ENCODE results near the gene COL27A1.
"Not testable (repeated sequence)": the region's sequence is repeated elsewhere in the genome, so short reads cannot be mapped to it uniquely, and the experiment has no call there.

Gene COL27A1

DNA sequence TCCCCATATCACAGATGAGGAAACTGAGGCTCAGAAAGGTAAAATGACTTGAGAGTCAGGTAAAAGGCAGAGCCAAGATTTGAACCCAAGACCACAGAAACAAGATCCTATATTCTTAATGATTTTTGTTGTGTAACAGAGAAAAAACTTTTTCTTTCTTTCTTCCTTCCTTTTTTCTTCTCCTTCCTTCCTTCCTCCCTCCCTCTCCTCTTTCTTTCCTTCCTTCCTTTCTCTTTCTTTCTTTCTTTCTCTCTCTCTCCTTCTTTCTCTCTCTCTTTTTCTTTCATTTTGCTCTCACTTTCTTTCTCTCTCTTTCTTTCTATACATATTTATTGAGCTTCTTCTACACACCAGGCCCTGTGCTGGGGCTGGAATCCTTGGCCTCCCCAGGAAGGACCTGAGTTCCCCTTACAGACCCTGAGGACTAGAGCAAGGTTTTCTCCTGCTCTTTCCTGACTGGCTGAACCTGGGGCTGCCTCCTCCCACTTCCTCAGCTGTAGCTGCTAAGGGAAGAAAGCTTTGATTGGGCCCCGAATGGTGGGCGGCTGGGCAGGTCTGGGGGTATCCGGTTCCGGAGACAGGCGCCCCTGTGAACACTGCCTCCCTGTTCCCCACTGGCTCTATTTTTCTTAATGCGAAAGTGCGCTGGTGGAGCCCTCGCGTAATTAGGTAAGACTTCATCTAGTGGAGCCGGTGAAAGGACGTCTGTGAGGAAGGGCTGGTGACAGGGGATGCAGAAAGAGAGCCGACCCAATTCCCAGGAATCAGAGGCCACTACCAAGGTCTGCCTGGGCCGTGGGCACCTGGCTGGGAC, 28.9 kb upstream of the COL27A1 start:
- Histone ChIP-seq H3K27ac (replicated peaks; ENCODE audit: low read length) (no peak overlapping the region), H3K4me2 (ENCODE audit: insufficient read depth, low read length, poor library complexity, severe bottlenecking) (no peak overlapping the region), H3K4me1 (ENCODE audit: control insufficient read depth in 2 of 2, insufficient read depth in 1 of 2, low read depth in 1 of 2, low read length in 2 of 2) (peaks cover 0 to 6% of the 10 kb centered on the region in 2 donors), H4K8ac (ENCODE audit: low read depth, low read length) (no peak overlapping the region), H2AFZ (ENCODE audit: low read length) (no peak overlapping the region), H2BK15ac (ENCODE audit: low read length) (no peak overlapping the region), H2BK12ac (ENCODE audit: low read length) (no peak overlapping the region), H4K91ac (ENCODE audit: low read depth, low read length, poor library complexity) (no peak overlapping the region), H3K9ac (ENCODE audit: low read depth, low read length, poor library complexity) (no peak overlapping the region), H3K27me3 (ENCODE audit: control insufficient read depth in 3 of 3, insufficient read depth in 3 of 3, low read depth in 1 of 3, low read length in 3 of 3) (peaks cover 0 to 31% (median 0%) of the 10 kb centered on the region in 3 experiments), H2BK5ac (ENCODE audit: low read length) (no peak overlapping the region), H3K36me3 (replicated peaks in 1 of 2; ENCODE audit: control insufficient read depth in 2 of 2, insufficient read depth in 2 of 2, low read length in 2 of 2) (no peaks in the 10 kb centered on the region), H3K14ac (ENCODE audit: low read length) (no peak overlapping the region), H3K9me3 (replicated peaks in 1 of 2; ENCODE audit: control insufficient read depth in 2 of 2, insufficient read depth in 1 of 2, low read depth in 1 of 2, low read length in 2 of 2) (peaks cover 2 to 3% of the 10 kb centered on the region in 2 donors), H2AK5ac (ENCODE audit: low read depth, low read length) (peak overlapping the region; percentile 51), H3K79me1 (ENCODE audit: low read depth, low read length) (no peaks in the 10 kb centered on the region), H3K4ac (ENCODE audit: low read length) (no peak overlapping the region), H3K23ac (ENCODE audit: low read depth, low read length, poor library complexity) (no peak overlapping the region), H3K4me3 (ENCODE audit: low read length in 2 of 2) (no peak overlapping the region), H3K18ac (ENCODE audit: low read length) (peak overlapping the region; percentile 42), H2BK120ac (ENCODE audit: low read depth, low read length) (no peak overlapping the region)
- no peak for DNase-seq (ENCODE audit: low spot score)
- WGBS, 2 donors (ENCODE audit: extremely low coverage in 2 of 2, insufficient read length in 2 of 2, insufficient replicate concordance in 1 of 2): no CpG with 5 or more reads among the region's 13 CpGs

GRCh38 chr9:114128759-114129158, 26.6 kb upstream of the COL27A1 start:
- H3K4me3 ChIP-seq (ENCODE audit: low read length in 2 of 2); H2BK12ac ChIP-seq (ENCODE audit: low read length); H2AFZ ChIP-seq (ENCODE audit: low read length); H3K9ac ChIP-seq (ENCODE audit: low read depth, low read length, poor library complexity); H2BK120ac ChIP-seq (ENCODE audit: low read depth, low read length); H3K23ac ChIP-seq (ENCODE audit: low read depth, low read length, poor library complexity); H3K36me3 ChIP-seq (replicated peaks in 1 of 2; ENCODE audit: control insufficient read depth in 2 of 2, insufficient read depth in 2 of 2, low read length in 2 of 2); H2BK15ac ChIP-seq (ENCODE audit: low read length); H2BK5ac ChIP-seq (ENCODE audit: low read length); H4K91ac ChIP-seq (ENCODE audit: low read depth, low read length, poor library complexity); H3K4me1 ChIP-seq (ENCODE audit: control insufficient read depth in 2 of 2, insufficient read depth in 1 of 2, low read depth in 1 of 2, low read length in 2 of 2); DNase-seq (ENCODE audit: low spot score); H3K4ac ChIP-seq (ENCODE audit: low read length); H2AK5ac ChIP-seq (ENCODE audit: low read depth, low read length); H3K14ac ChIP-seq (ENCODE audit: low read length); H3K79me1 ChIP-seq (ENCODE audit: low read depth, low read length); H3K4me2 ChIP-seq (ENCODE audit: insufficient read depth, low read length, poor library complexity, severe bottlenecking); H3K27ac ChIP-seq (replicated peaks; ENCODE audit: low read length); H3K18ac ChIP-seq (ENCODE audit: low read length); H4K8ac ChIP-seq (ENCODE audit: low read depth, low read length); H3K9me3 ChIP-seq (replicated peaks in 1 of 2; ENCODE audit: control insufficient read depth in 2 of 2, insufficient read depth in 1 of 2, low read depth in 1 of 2, low read length in 2 of 2): not testable (repeated sequence)
- no CpG with 5 or more reads among the region's 3 CpGs for WGBS, 2 donors (ENCODE audit: extremely low coverage in 2 of 2, insufficient read length in 2 of 2, insufficient replicate concordance in 1 of 2)
- H3K27me3 ChIP-seq (ENCODE audit: control insufficient read depth in 3 of 3, insufficient read depth in 3 of 3, low read depth in 1 of 3, low read length in 3 of 3): peaks cover 0 to 34% (median 0%) of the 10 kb centered on the region in 3 experiments

- Histone ChIP-seq H2AFZ (ENCODE audit: low read length) (no peak overlapping the region), H2BK12ac (ENCODE audit: low read length) (no peak overlapping the region), H3K36me3 (replicated peaks in 1 of 2; ENCODE audit: control insufficient read depth in 2 of 2, insufficient read depth in 2 of 2, low read length in 2 of 2) (no peaks in the 10 kb centered on the region), H2BK120ac (ENCODE audit: low read depth, low read length) (no peak overlapping the region), H3K4me3 (ENCODE audit: low read length in 2 of 2) (no peak overlapping the region), H3K23ac (ENCODE audit: low read depth, low read length, poor library complexity) (no peak overlapping the region), H3K4ac (ENCODE audit: low read length) (no peak overlapping the region), H3K27me3 (ENCODE audit: control insufficient read depth in 3 of 3, insufficient read depth in 3 of 3, low read depth in 1 of 3, low read length in 3 of 3) (peaks cover 0 to 41% (median 0%) of the 10 kb centered on the region in 3 experiments), H3K79me1 (ENCODE audit: low read depth, low read length) (no peaks in the 10 kb centered on the region), H3K27ac (replicated peaks; ENCODE audit: low read length) (no peak overlapping the region), H3K4me2 (ENCODE audit: insufficient read depth, low read length, poor library complexity, severe bottlenecking) (no peak overlapping the region), H3K18ac (ENCODE audit: low read length) (no peak overlapping the region), H2BK5ac (ENCODE audit: low read length) (no peak overlapping the region), H2BK15ac (ENCODE audit: low read length) (no peak overlapping the region), H3K4me1 (ENCODE audit: control insufficient read depth in 2 of 2, insufficient read depth in 1 of 2, low read depth in 1 of 2, low read length in 2 of 2) (no peaks in the 10 kb centered on the region), H3K14ac (ENCODE audit: low read length) (peak overlapping the region; percentile 25), H4K91ac (ENCODE audit: low read depth, low read length, poor library complexity) (no peak overlapping the region), H3K9me3 (replicated peaks in 1 of 2; ENCODE audit: control insufficient read depth in 2 of 2, insufficient read depth in 1 of 2, low read depth in 1 of 2, low read length in 2 of 2) (peaks cover 2 to 3% of the 10 kb centered on the region in 2 donors), H3K9ac (ENCODE audit: low read depth, low read length, poor library complexity) (no peak overlapping the region), H2AK5ac (ENCODE audit: low read depth, low read length) (no peak overlapping the region), H4K8ac (ENCODE audit: low read depth, low read length) (no peak overlapping the region)
- WGBS, 2 donors (ENCODE audit: extremely low coverage in 2 of 2, insufficient read length in 2 of 2, insufficient replicate concordance in 1 of 2): no CpG with 5 or more reads among the region's 7 CpGs
- DNase-seq (ENCODE audit: low spot score): no peak
Measured at GRCh38 chr9:114130141-114130540, 25.2 kb upstream of the COL27A1 start.

DNA sequence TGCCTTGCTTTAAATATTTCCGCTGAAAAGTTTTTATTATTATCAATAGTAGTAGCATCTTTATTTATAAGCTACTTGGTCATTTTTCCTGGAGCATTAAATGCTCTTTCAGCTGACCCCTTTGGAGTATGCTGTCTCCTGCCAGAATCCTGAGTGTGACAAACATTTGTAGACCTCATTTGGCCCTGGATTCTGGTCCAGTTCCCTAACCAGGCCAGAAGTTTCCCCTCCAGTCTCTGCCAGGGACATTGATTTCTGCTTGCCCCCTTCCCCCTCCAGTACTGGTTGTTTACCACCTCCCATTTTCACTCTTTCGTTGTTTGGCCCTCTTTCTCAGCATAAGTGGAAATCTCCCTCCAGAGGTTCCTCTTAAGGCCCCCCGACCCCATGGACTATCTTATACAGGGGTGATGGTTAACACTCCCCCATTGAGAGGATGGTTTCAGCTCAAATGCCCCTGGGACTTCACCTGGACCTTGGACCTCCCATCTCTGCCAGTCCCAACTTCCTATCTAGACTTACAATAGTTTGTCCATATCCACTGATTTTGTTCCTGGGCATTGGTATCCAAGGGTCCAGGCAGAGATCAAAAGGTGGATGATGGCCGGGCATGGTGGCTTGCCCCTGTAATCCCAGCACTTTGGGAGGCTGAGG, 24.6 kb upstream of the COL27A1 start:
- Histone ChIP-seq H2BK15ac (ENCODE audit: low read length) (no peak overlapping the region), H3K27ac (replicated peaks; ENCODE audit: low read length) (no peak overlapping the region), H3K9ac (ENCODE audit: low read depth, low read length, poor library complexity) (no peak overlapping the region), H3K4me2 (ENCODE audit: insufficient read depth, low read length, poor library complexity, severe bottlenecking) (no peak overlapping the region), H3K23ac (ENCODE audit: low read depth, low read length, poor library complexity) (no peak overlapping the region), H2AFZ (ENCODE audit: low read length) (no peak overlapping the region), H2BK120ac (ENCODE audit: low read depth, low read length) (no peak overlapping the region), H2BK5ac (ENCODE audit: low read length) (no peak overlapping the region), H3K27me3 (ENCODE audit: control insufficient read depth in 3 of 3, insufficient read depth in 3 of 3, low read depth in 1 of 3, low read length in 3 of 3) (peaks cover 0 to 39% (median 0%) of the 10 kb centered on the region in 3 experiments), H4K91ac (ENCODE audit: low read depth, low read length, poor library complexity) (no peak overlapping the region), H3K36me3 (replicated peaks in 1 of 2; ENCODE audit: control insufficient read depth in 2 of 2, insufficient read depth in 2 of 2, low read length in 2 of 2) (no peaks in the 10 kb centered on the region), H2BK12ac (ENCODE audit: low read length) (no peak overlapping the region), H3K79me1 (ENCODE audit: low read depth, low read length) (no peaks in the 10 kb centered on the region), H3K14ac (ENCODE audit: low read length) (no peak overlapping the region), H3K9me3 (replicated peaks in 1 of 2; ENCODE audit: control insufficient read depth in 2 of 2, insufficient read depth in 1 of 2, low read depth in 1 of 2, low read length in 2 of 2) (peaks cover 2 to 3% of the 10 kb centered on the region in 2 donors), H4K8ac (ENCODE audit: low read depth, low read length) (no peak overlapping the region), H3K4me1 (ENCODE audit: control insufficient read depth in 2 of 2, insufficient read depth in 1 of 2, low read depth in 1 of 2, low read length in 2 of 2) (no peaks in the 10 kb centered on the region), H2AK5ac (ENCODE audit: low read depth, low read length) (no peak overlapping the region), H3K18ac (ENCODE audit: low read length) (no peak overlapping the region), H3K4ac (ENCODE audit: low read length) (no peak overlapping the region), H3K4me3 (ENCODE audit: low read length in 2 of 2) (no peak overlapping the region)
- WGBS, 2 donors (ENCODE audit: extremely low coverage in 2 of 2, insufficient read length in 2 of 2, insufficient replicate concordance in 1 of 2): no CpG with 5 or more reads among the region's 4 CpGs
- no peak for DNase-seq (ENCODE audit: low spot score)

All from neuronal stem cell (in vitro differentiated cells).